Lung (tissue), 12 donors: ENCODE data around the gene ADAMTS8. TPM values are rescaled to one million over a fixed set of nuclear protein-coding genes. Genes with fewer than 3 reads are reported as not detected.

ENCODE experiments used
- ATAC-seq: fragments of 200-7000 bp; cut with Tn5 transposase; one replicate; pipeline ENCODE4 v1.9.1; 2020; ENCODE audit warnings: moderate number of reproducible peaks; ENCODE audit not compliant: insufficient read depth, low FRiP score
- DNase-seq, 3 donors: peaks; one replicate each; pipeline ENCODE4 v3.0.0-alpha.2; 2013 to 2017
- H3K27ac ChIP-seq, 2 donors: one replicate each; pipeline ENCODE4 v1.5.1; 2013; ENCODE audit warnings: mild to moderate bottlenecking in 2 of 2, moderate library complexity in 2 of 2, control low read depth in 1 of 2, inconsistent platforms in 1 of 2, low read depth in 1 of 2, low read length in 1 of 2
- H3K27me3 ChIP-seq, 3 donors: one replicate each; pipeline ENCODE4 v1.5.1; 2013; ENCODE audit warnings: low read length in 2 of 3; ENCODE audit not compliant: control insufficient read depth in 3 of 3, insufficient read depth in 3 of 3
- H3K36me3 ChIP-seq, 4 donors: one replicate each; pipeline ENCODE4 v1.5.1; 2013; ENCODE audit warnings: low read length in 4 of 4, mild to moderate bottlenecking in 1 of 4, moderate library complexity in 1 of 4; ENCODE audit not compliant: control insufficient read depth in 4 of 4, insufficient read depth in 4 of 4
- H3K4me1 ChIP-seq, 5 donors: one replicate each; pipeline ENCODE4 v1.5.1; 2013; ENCODE audit warnings: low read length in 5 of 5, mild to moderate bottlenecking in 2 of 5, moderate library complexity in 1 of 5; ENCODE audit not compliant: control insufficient read depth in 5 of 5, insufficient read depth in 5 of 5
- H3K4me3 ChIP-seq: one replicate; pipeline ENCODE4 v1.5.1; 2013; ENCODE audit warnings: mild to moderate bottlenecking, control low read depth, moderate library complexity
- H3K9ac ChIP-seq, 2 donors: one replicate each; pipeline ENCODE4 v1.5.1; 2013; ENCODE audit warnings: low read length in 2 of 2, control low read depth in 1 of 2; ENCODE audit not compliant: insufficient read depth in 1 of 2
- H3K9me3 ChIP-seq, 4 donors: one replicate each; pipeline ENCODE4 v1.5.1; 2013; ENCODE audit warnings: low read length in 3 of 4, mild to moderate bottlenecking in 1 of 4, moderate library complexity in 1 of 4; ENCODE audit not compliant: control insufficient read depth in 4 of 4, insufficient read depth in 3 of 4
- WGBS, 2 donors: extraction: QIAGEN DNeasy Blood & Tissue Kit; methylation state at CpG; one replicate each; pipeline ENCODE4 v1.1.7; 2013; 5-methylcytosine and 5-hydroxymethylcytosine counted together
- polyA plus RNA-seq, 2 donors: library from polyadenylated mRNA; stranded (reverse); fragments of 200-250 nt; gene quantifications; one replicate each; pipeline ENCODE4 v1.2.1, GENCODE V29; 2013
- total RNA-seq, 2 donors: library from RNA; depleted of rRNA in 1 of 2; stranded (reverse); fragments of >200 nt in 1 of 2; gene quantifications; one replicate each; pipeline ENCODE4 v1.2.1, GENCODE V29; 2014 to 2021
- TF ChIP-seq, protein P1 (sequence below): IDR thresholded peaks from 2 replicates; pipeline ENCODE4 v1.5.1; 2012; ENCODE audit warnings: mild to moderate bottlenecking; ENCODE audit errors: control extremely low read depth, extremely low read depth
- donor health status: control.
- donor health status: control.
- donor health status: Bipolar disorder and iron deficiency.
- donor health status: healthy.
- donor health status: DM: yes; HTN: yes; CAD: no.

Gene ADAMTS8
- total and polyA plus RNA-seq, 4 donors: 11.3 to 47.7 (median 22.1) TPM

GRCh38 chr11:130476922-130477491, 48.6 kb upstream of the ADAMTS8 start:
- 86 to 88% methylated on average over 16 of the region's 16 CpGs for WGBS, 2 donors
- Histone ChIP-seq H3K27ac (peak overlapping the region; percentile 37 to 83), H3K9me3 (no peaks in the 10 kb centered on the region), H3K36me3 (peaks cover 0 to 47% (median 23%) of the 10 kb centered on the region in 4 donors), H3K4me3 (no peak overlapping the region), H3K4me1 (peaks cover 10 to 41% (median 31%) of the 10 kb centered on the region in 5 donors), H3K27me3 (no peaks in the 10 kb centered on the region), H3K9ac (no peak overlapping the region)
- TF ChIP-seq, protein P1, sequence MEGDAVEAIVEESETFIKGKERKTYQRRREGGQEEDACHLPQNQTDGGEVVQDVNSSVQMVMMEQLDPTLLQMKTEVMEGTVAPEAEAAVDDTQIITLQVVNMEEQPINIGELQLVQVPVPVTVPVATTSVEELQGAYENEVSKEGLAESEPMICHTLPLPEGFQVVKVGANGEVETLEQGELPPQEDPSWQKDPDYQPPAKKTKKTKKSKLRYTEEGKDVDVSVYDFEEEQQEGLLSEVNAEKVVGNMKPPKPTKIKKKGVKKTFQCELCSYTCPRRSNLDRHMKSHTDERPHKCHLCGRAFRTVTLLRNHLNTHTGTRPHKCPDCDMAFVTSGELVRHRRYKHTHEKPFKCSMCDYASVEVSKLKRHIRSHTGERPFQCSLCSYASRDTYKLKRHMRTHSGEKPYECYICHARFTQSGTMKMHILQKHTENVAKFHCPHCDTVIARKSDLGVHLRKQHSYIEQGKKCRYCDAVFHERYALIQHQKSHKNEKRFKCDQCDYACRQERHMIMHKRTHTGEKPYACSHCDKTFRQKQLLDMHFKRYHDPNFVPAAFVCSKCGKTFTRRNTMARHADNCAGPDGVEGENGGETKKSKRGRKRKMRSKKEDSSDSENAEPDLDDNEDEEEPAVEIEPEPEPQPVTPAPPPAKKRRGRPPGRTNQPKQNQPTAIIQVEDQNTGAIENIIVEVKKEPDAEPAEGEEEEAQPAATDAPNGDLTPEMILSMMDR: no peak
- no peak for DNase-seq
- ATAC-seq: no peak

DNA sequence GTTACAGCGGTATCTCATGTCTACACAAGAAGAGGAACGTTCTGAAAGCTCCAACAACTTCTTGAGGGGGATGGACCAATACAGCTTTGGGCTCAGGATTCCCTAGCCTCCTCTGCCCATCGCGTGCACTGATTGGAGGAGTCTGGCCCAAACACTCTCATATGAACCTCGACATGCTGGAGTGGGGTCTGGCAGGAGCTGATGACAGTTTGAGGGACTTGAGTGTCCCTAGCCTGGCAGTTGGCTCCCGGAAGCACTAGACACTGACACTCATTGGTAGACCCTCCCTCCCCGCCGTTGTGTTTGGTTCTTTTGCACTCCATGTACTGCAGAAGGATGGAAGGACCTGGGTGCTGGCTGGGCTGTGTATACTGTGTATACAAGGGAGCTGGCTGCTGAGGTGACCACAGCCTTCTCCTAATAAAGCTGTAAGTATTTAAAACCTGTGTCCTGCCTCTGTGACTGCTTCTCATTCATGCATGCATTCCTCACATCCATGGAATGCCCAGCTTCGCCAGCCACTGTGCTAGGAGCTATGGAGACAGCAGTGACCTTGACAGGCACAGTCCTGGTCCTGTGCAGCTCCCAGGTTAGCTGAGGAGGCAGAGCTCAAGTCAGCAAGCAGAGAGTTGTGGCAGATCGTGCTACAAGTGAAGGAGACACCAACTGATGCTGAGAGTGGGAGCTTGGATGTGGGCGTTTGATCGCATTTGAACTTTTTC, 48.0 kb upstream of the ADAMTS8 start:
- Histone ChIP-seq H3K27me3 (no peaks in the 10 kb centered on the region), H3K4me3 (no peak overlapping the region), H3K36me3 (peaks cover 2 to 47% (median 27%) of the 10 kb centered on the region in 4 donors), H3K9ac (no peak overlapping the region), H3K4me1 (peaks cover 10 to 41% (median 31%) of the 10 kb centered on the region in 5 donors), H3K27ac (peak overlapping the region; percentile 37 to 83), H3K9me3 (no peaks in the 10 kb centered on the region)
- TF ChIP-seq, protein P1: no peak
- no peak for DNase-seq
- WGBS, 2 donors: 84 to 90% methylated on average over 12 of the region's 12 CpGs
- no peak for ATAC-seq

DNA sequence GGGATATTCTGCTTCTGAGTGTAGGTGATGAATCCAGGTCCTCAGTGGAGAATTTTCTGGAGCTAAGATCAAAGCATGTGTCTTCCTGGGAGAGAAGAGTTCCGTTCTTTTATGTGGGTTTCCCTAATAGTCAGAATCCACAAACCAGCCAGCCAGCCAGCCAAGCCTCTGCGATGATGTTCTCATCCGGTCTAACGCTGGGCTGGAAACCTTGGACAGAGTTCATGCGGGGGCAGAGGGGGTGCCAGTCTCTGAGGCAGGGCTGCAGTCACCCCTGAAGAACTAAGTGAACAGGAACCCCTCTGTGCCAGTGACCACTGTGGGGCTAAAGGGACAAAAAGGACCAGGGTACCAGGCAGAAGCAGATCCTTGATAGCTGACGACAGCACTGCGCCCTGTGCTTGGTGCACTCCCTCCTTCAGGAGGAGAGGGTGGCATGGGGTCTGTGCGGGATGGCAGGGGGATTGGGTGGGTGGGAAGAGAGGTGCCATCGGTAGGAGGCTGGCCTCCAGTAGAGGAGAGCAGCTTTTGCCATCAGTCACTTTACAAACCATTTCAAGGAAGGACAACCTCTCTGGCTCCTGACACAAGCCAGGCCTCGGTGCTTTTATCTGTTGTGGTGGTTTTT, 47.1 kb upstream of the ADAMTS8 start:
- H3K9me3 ChIP-seq: no peaks in the 10 kb centered on the region
- peaks cover 10 to 36% (median 27%) of the 10 kb centered on the region in 5 donors for H3K4me1 ChIP-seq
- no peaks in the 10 kb centered on the region for H3K27me3 ChIP-seq
- DNase-seq: no peak
- H3K36me3 ChIP-seq: peaks cover 3 to 50% (median 32%) of the 10 kb centered on the region in 4 donors
- WGBS, 2 donors: 87 to 93% methylated on average over 10 of the region's 10 CpGs
- no peak overlapping the region for H3K4me3 ChIP-seq
- no peak for ATAC-seq
- H3K9ac ChIP-seq: no peak overlapping the region
- H3K27ac ChIP-seq: peak overlapping the region in 1 of 2 donors; percentile 83
- TF ChIP-seq, protein P1: no peak
